ENCODE measurements around the gene TAS2R16.

DNA sequence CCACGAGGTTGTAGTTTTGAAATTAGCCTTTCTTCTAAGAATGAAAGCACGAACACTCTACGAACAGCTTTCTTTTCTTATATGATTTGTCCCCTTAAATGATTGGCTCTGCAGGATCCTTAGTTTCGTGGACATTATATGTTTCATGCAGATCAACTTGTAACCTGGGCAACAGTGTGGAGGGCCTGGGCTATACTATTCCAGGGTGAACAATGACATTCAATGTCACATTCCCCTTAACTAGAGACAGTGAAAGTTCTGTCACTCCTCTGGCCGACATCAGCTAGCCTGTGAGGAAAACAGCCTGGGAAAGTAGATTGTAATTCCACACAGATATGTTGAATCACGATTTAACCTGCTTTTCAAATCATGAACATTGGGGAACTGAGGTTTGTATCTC lies 23.4 kb downstream of the TAS2R16 start:
- TF ChIP-seq CTCF (conservative IDR thresholded peaks at IDR 0.05) (no peak), ZFX (IDR thresholded peaks at IDR 0.05) (no peak)

All from C4-2B (cell line).